Fibroblast of lung (primary cell): ENCODE results near the gene LRRC17. TPM values are rescaled to one million over a fixed set of nuclear protein-coding genes. Genes with fewer than 3 reads are reported as not detected.
"Not testable (repeated sequence)": the region's sequence is repeated elsewhere in the genome, so short reads cannot be mapped to it uniquely, and the experiment has no call there.

Experiments
- DNase-seq, 2 donors: peaks; one replicate each; pipeline versions ENCODE4 v3.0.0 to v3.0.0-alpha.2; 2010; ENCODE audit warnings: low read depth in 2 of 2
- H2AFZ ChIP-seq: 2 replicates; pipeline ENCODE4 v1.5.1; 2012; ENCODE audit warnings: low read length, control low read depth, inconsistent platforms
- H3K27ac ChIP-seq: 2 replicates; pipeline ENCODE4 v1.5.1; 2011; ENCODE audit warnings: low read length, control low read depth; ENCODE audit not compliant: insufficient read depth
- H3K27me3 ChIP-seq: 2 replicates; pipeline ENCODE4 v1.5.1; 2011; ENCODE audit warnings: mild to moderate bottlenecking, low read length; ENCODE audit not compliant: control insufficient read depth, insufficient read depth
- H3K36me3 ChIP-seq: 2 replicates; pipeline ENCODE4 v1.5.1; 2011; ENCODE audit warnings: low read length; ENCODE audit not compliant: control insufficient read depth, insufficient read depth
- H3K4me1 ChIP-seq: 2 replicates; pipeline ENCODE4 v1.5.1; 2011; ENCODE audit warnings: low read length; ENCODE audit not compliant: control insufficient read depth, insufficient read depth; ENCODE audit errors: extremely low read depth
- H3K4me2 ChIP-seq: 2 replicates; pipeline ENCODE4 v1.5.1; 2011; ENCODE audit warnings: low read length, control low read depth; ENCODE audit not compliant: insufficient read depth; ENCODE audit errors: extremely low read depth
- H3K4me3 ChIP-seq, 4 experiments: fragments of 200-600 bp in 1 of 4; sonication (generic) in 1 of 4; replicated peaks in 1 of 4; 2 replicates each; pipeline ENCODE4 v1.5.1; 2011 to 2016; ENCODE audit warnings: low read length in 4 of 4, low read depth in 3 of 4, mild to moderate bottlenecking in 3 of 4, control low read depth in 2 of 4, inconsistent platforms in 1 of 4, mixed read lengths in 1 of 4; ENCODE audit not compliant: insufficient read depth in 1 of 4; ENCODE audit errors: control extremely low read depth in 1 of 4
- H3K79me2 ChIP-seq: 2 replicates; pipeline ENCODE4 v1.5.1; 2012; ENCODE audit warnings: mild to moderate bottlenecking, low read length, inconsistent platforms; ENCODE audit not compliant: control insufficient read depth, insufficient read depth
- H3K9ac ChIP-seq: 2 replicates; pipeline ENCODE4 v1.5.1; 2011; ENCODE audit warnings: mild to moderate bottlenecking, low read length, control low read depth; ENCODE audit not compliant: insufficient read depth
- H3K9me3 ChIP-seq: 2 replicates; pipeline ENCODE4 v1.5.1; 2012; ENCODE audit warnings: low read depth, low read length; ENCODE audit not compliant: control insufficient read depth, insufficient read depth
- H4K20me1 ChIP-seq: 2 replicates; pipeline ENCODE4 v1.5.1; 2011; ENCODE audit warnings: low read length; ENCODE audit not compliant: control insufficient read depth, insufficient read depth; ENCODE audit errors: extremely low read depth
- EZH2 ChIP-seq: IDR thresholded peaks from 2 replicates; pipeline ENCODE4 v1.5.1; 2012; ENCODE audit warnings: low read length, control low read depth, mild to moderate bottlenecking; ENCODE audit errors: missing control alignments
- polyA plus RNA-seq, 2 donors: library from polyadenylated mRNA; depleted of rRNA in 1 of 2; stranded (reverse) in 1 of 2; unstranded in 1 of 2; fragments of >200 nt; gene quantifications; 2 replicates each; pipeline ENCODE4 v1.2.1, GENCODE V29; 2011 to 2012; ENCODE audit warnings: missing spikeins in 1 of 2
- total RNA-seq: library from RNA; depleted of rRNA; stranded (reverse); fragments of >200 nt; gene quantifications from 2 replicates; pipeline ENCODE4 v1.2.1, GENCODE V29; 2014
- TF ChIP-seq, protein P1 (sequence below), 2 donors: IDR thresholded peaks in 1 of 2; conservative IDR thresholded peaks in 1 of 2; 1 replicate in 1 of 2; 2 replicates in 1 of 2; pipeline ENCODE4 v1.5.1; 2011 to 2012; ENCODE audit warnings: low read length in 2 of 2, control low read depth in 1 of 2, inconsistent platforms in 1 of 2, low read depth in 1 of 2, mild to moderate bottlenecking in 1 of 2

LRRC17 gene
- total and polyA plus RNA-seq, 2 donors (not counting 1 experiment from before 2014, with no cell fraction given): 12.6 to 31.5 TPM

DNA sequence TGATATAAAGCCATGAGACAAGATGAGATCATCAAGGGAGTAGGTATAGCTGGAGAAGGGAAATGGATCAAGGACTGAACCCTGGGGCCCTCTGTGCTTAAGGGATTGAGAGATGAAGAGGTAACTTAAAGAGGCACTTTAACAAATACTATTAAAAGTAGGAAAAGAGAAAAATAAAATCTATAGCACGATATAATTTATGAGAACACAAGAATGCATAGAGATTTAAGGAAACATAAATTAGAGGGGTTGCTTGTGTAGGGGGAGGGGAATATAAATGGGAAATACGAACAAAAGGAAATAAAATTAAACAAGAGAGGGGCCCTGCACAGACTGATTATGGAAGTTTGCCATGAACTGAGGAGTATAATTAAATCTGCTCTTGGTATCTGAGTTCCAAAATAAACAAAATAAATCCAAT, 15.6 kb upstream of the LRRC17 start:
- no peaks in the 10 kb centered on the region for H3K9me3 ChIP-seq
- H3K27me3 ChIP-seq: no peaks in the 10 kb centered on the region
- no peak overlapping the region for H3K27ac ChIP-seq
- DNase-seq: peak in 1 of 2 donors; percentile 46
- no peak overlapping the region for H2AFZ ChIP-seq
- no peaks in the 10 kb centered on the region for H3K36me3 ChIP-seq
- H3K4me3 ChIP-seq: no peak overlapping the region
- peaks cover 4% of the 10 kb centered on the region for H3K4me1 ChIP-seq
- no peaks in the 10 kb centered on the region for H4K20me1 ChIP-seq
- no peak overlapping the region for H3K4me2 ChIP-seq
- no peak overlapping the region for H3K9ac ChIP-seq
- H3K79me2 ChIP-seq: no peaks in the 10 kb centered on the region
- TF ChIP-seq, protein P1, sequence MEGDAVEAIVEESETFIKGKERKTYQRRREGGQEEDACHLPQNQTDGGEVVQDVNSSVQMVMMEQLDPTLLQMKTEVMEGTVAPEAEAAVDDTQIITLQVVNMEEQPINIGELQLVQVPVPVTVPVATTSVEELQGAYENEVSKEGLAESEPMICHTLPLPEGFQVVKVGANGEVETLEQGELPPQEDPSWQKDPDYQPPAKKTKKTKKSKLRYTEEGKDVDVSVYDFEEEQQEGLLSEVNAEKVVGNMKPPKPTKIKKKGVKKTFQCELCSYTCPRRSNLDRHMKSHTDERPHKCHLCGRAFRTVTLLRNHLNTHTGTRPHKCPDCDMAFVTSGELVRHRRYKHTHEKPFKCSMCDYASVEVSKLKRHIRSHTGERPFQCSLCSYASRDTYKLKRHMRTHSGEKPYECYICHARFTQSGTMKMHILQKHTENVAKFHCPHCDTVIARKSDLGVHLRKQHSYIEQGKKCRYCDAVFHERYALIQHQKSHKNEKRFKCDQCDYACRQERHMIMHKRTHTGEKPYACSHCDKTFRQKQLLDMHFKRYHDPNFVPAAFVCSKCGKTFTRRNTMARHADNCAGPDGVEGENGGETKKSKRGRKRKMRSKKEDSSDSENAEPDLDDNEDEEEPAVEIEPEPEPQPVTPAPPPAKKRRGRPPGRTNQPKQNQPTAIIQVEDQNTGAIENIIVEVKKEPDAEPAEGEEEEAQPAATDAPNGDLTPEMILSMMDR (conservative IDR thresholded peaks at IDR 0.05 in 1 of 2, IDR thresholded peaks at IDR 0.05 in 1 of 2; ENCODE audit: low read depth in 1 of 2, low read length in 2 of 2): no peak
- no peak for TF ChIP-seq EZH2

DNA sequence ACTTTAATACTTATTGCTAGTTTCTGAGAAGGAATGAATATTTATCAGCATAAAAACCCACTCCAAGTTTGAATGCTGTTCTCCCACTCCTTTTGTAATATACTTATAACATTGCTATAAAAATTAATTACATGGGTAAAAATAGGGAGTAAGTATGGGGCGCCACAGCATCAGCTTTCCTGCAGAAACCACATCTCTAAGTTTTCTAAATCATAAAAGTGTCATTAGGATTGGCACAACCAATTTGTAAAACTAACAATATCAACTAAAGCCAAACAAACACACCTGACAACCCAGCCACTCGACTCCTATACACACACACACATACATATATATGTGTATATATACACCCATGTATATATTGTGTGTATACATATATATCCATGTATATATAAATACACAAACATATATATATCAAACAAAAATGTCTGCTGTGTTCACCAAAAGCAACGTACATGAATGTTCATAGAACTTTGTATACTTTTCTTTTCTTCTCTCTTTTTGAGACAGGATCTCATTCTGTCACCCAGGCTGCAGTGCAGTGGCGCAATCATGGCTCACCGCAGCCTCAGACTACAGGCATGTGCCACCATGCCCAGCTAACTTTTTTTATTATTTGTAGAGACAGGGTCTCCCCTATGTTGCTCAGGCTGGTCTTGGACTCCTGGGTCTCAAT, 14.8 kb upstream of the LRRC17 start:
- Histone ChIP-seq H4K20me1 (no peaks in the 10 kb centered on the region), H3K79me2 (no peaks in the 10 kb centered on the region), H3K9ac (no peak overlapping the region), H3K36me3 (no peaks in the 10 kb centered on the region), H3K4me3 (no peak overlapping the region), H3K27ac (no peak overlapping the region), H3K4me2 (no peak overlapping the region), H3K27me3 (no peaks in the 10 kb centered on the region), H2AFZ (no peak overlapping the region), H3K4me1 (peaks cover 2% of the 10 kb centered on the region), H3K9me3 (no peaks in the 10 kb centered on the region)
- TF ChIP-seq, protein P1 (conservative IDR thresholded peaks at IDR 0.05 in 1 of 2, IDR thresholded peaks at IDR 0.05 in 1 of 2; ENCODE audit: low read depth in 1 of 2, low read length in 2 of 2): no peak
- no peak for TF ChIP-seq EZH2
- DNase-seq: no peak

DNA sequence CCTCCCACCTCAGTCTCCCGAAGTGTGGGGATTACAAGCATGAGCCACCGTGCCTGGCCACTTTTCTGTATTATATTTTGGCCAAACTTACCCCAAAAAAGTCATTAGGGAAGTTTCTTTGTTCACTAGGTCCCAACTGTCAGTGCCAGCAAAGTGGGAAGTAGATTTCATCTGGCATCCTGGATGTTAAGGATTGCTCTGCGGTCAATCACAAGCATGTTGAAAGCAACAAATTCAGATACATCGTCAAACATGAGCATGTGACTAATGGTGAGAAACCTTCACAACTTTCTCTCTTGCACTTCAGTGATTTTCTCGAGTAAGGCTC, 14.3 kb upstream of the LRRC17 start:
- Histone ChIP-seq H3K36me3 (no peaks in the 10 kb centered on the region), H4K20me1 (no peaks in the 10 kb centered on the region), H2AFZ (no peak overlapping the region), H3K27ac (no peak overlapping the region), H3K4me2 (no peak overlapping the region), H3K27me3 (no peaks in the 10 kb centered on the region), H3K9ac (no peak overlapping the region), H3K4me3 (no peak overlapping the region), H3K4me1 (peaks cover 2% of the 10 kb centered on the region), H3K9me3 (no peaks in the 10 kb centered on the region), H3K79me2 (no peaks in the 10 kb centered on the region)
- no peak for DNase-seq
- no peak for TF ChIP-seq EZH2
- TF ChIP-seq, protein P1 (conservative IDR thresholded peaks at IDR 0.05 in 1 of 2, IDR thresholded peaks at IDR 0.05 in 1 of 2; ENCODE audit: low read depth in 1 of 2, low read length in 2 of 2): no peak

DNA sequence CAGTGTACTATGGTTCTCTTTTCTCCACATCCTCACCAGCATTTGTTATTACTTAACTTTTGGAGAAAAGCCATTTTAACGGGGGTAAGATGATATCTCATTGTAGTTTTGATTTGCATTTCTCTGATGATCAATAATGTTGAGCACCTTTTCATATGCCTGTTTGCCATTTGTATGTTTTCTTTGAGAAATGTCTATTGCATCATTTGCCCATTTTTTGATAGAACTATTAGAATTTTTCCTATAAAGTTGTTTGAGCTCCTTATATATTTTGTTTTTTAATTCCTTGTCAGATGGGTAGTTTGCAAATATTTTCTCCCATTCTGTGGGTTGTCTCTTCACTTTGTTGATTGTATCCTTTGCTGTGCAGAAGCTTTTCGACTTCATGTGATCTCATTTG, 10.7 kb upstream of the LRRC17 start:
- not testable (repeated sequence) for H4K20me1 ChIP-seq, H3K36me3 ChIP-seq, H3K79me2 ChIP-seq, H3K4me3 ChIP-seq, H3K4me1 ChIP-seq, H3K27ac ChIP-seq, H2AFZ ChIP-seq, DNase-seq, H3K4me2 ChIP-seq, H3K9ac ChIP-seq, H3K27me3 ChIP-seq, H3K9me3 ChIP-seq

DNA sequence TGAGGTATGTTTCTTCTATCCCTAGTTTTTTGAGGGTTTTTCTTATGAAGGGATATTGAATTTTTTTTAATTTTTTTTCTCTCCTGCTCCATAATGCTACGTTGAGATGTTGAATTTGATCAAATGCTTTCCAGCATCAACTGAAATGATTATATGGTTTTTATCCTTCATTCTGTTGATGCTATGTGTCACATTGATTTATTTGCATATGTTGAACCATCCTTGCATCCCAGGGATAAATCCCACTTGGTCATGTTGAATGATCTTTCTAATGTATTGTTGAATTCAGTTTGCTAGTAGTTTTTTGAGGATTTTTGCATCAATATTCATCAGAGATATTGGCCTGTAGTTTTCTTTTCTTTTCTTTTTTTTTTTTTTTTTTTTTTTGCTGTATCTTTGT, 9.2 kb upstream of the LRRC17 start:
- not testable (repeated sequence) for H3K4me3 ChIP-seq, H3K4me1 ChIP-seq, H3K9me3 ChIP-seq, DNase-seq, H2AFZ ChIP-seq, H3K4me2 ChIP-seq, H3K36me3 ChIP-seq, H3K9ac ChIP-seq, H3K27me3 ChIP-seq, H3K79me2 ChIP-seq, H3K27ac ChIP-seq, H4K20me1 ChIP-seq
